Endothelial cell of umbilical vein (primary cell): ENCODE measurements around the gene HMX2. TPM values are rescaled to one million over a fixed set of nuclear protein-coding genes. Genes with fewer than 3 reads are reported as not detected.
A peak's percentile ranks its signal among the peaks of the same experiment; 100 is the strongest.

ENCODE experiments used
- BruUV-seq: library from RNA; stranded (reverse); fragments of 400-500 nt; replicated peaks from 2 replicates; lab custom pipeline; 2021; lab: Mats Ljungman, UMichigan
- CTCF ChIA-PET: fragments of 300-600, 350-600 bp; sonication (Branson Sonifier 250); formaldehyde crosslinking; loops from one replicate; lab custom pipeline; 2021; ENCODE audit warnings: antibody characterized with exemption, inconsistent platforms; lab: Charles Lee
- POLR2A ChIA-PET: fragments of 300-600, 350-600 bp; sonication (Branson Sonifier 250); formaldehyde crosslinking; loops from one replicate; lab custom pipeline; 2021; ENCODE audit warnings: antibody characterized with exemption, inconsistent platforms; lab: Charles Lee
- DNase-seq: peaks from one replicate; pipeline ENCODE4 v3.0.0-alpha.2; 2011; ENCODE audit warnings: low read depth, low spot score
- FAIRE-seq: peaks from 2 replicates; lab custom pipeline; 2011; peaks lifted over from hg19 to GRCh38; lab: Jason Lieb, UNC
- H2AFZ ChIP-seq: 2 replicates; pipeline ENCODE4 v1.6.0; 2012; ENCODE audit warnings: low read depth, low read length, control low read depth, inconsistent platforms
- H3K27ac ChIP-seq: 2 replicates; pipeline ENCODE4 v1.5.1; 2011; ENCODE audit warnings: low read depth, mild to moderate bottlenecking, control low read depth, low read length, moderate library complexity; ENCODE audit not compliant: insufficient read depth
- H3K27me3 ChIP-seq, 2 experiments: 2 replicates each; pipeline versions ENCODE4 v1.6.0 to v1.6.1; 2011; ENCODE audit warnings: low read length in 2 of 2, mixed read lengths in 1 of 2; ENCODE audit not compliant: control insufficient read depth in 2 of 2, insufficient read depth in 2 of 2
- H3K36me3 ChIP-seq, 2 experiments: 2 replicates in 1 of 2; 3 replicates in 1 of 2; pipeline ENCODE4 v1.5.1; 2011; ENCODE audit warnings: low read length in 2 of 2, mild to moderate bottlenecking in 1 of 2, moderate library complexity in 1 of 2; ENCODE audit not compliant: control insufficient read depth in 2 of 2, insufficient read depth in 2 of 2; ENCODE audit errors: extremely low read depth in 1 of 2
- H3K4me1 ChIP-seq: 3 replicates; pipeline ENCODE4 v1.5.1; 2011; ENCODE audit warnings: mild to moderate bottlenecking, low read length; ENCODE audit not compliant: control insufficient read depth, insufficient read depth; ENCODE audit errors: extremely low read depth
- H3K4me2 ChIP-seq: 2 replicates; pipeline ENCODE4 v1.6.1; 2011; ENCODE audit warnings: low read length, control low read depth, mixed read lengths; ENCODE audit not compliant: insufficient read depth
- H3K4me3 ChIP-seq, 3 experiments: fragments of 200-600 bp in 1 of 3; sonication (generic), shearing (Covaris generic) in 1 of 3; replicated peaks in 1 of 3; 2 replicates each; pipeline ENCODE4 v1.5.1; 2011 to 2016; ENCODE audit warnings: control low read depth in 3 of 3, low read length in 3 of 3, mild to moderate bottlenecking in 2 of 3, inconsistent platforms in 1 of 3, low read depth in 1 of 3, moderate library complexity in 1 of 3; ENCODE audit not compliant: insufficient read depth in 1 of 3
- H3K79me2 ChIP-seq: 2 replicates; pipeline ENCODE4 v1.6.0; 2012; ENCODE audit warnings: low read length, inconsistent platforms; ENCODE audit not compliant: control insufficient read depth, insufficient read depth
- H3K9ac ChIP-seq: replicated peaks from 2 replicates; pipeline ENCODE3; 2011; ENCODE audit warnings: low read length, control low read depth; ENCODE audit not compliant: insufficient read depth; ENCODE audit errors: extremely low read depth
- H3K9me1 ChIP-seq: replicated peaks from 3 replicates; pipeline ENCODE4 v1.6.0; 2011; ENCODE audit warnings: mild to moderate bottlenecking, low read length; ENCODE audit not compliant: control insufficient read depth, insufficient read depth; ENCODE audit errors: extremely low read depth
- H3K9me3 ChIP-seq: replicated peaks from 2 replicates; pipeline ENCODE4 v1.5.1; 2012; ENCODE audit warnings: low read length, inconsistent platforms; ENCODE audit not compliant: control insufficient read depth, insufficient read depth
- H4K20me1 ChIP-seq: replicated peaks from 2 replicates; pipeline ENCODE3; 2011; ENCODE audit warnings: mild to moderate bottlenecking, low read length; ENCODE audit not compliant: control insufficient read depth, insufficient read depth; ENCODE audit errors: extremely low read depth
- EZH2 ChIP-seq: IDR thresholded peaks from 2 replicates; pipeline ENCODE4 v1.6.1; 2012; ENCODE audit warnings: borderline replicate concordance, low read depth, mild to moderate bottlenecking, moderate library complexity, low read length, inconsistent platforms; ENCODE audit not compliant: severe bottlenecking
- FOS ChIP-seq: IDR thresholded peaks from 2 replicates; pipeline ENCODE4 v1.6.1; 2011; ENCODE audit warnings: mild to moderate bottlenecking, low read length, moderate library complexity, borderline replicate concordance; ENCODE audit not compliant: insufficient read depth
- GATA2 ChIP-seq: IDR thresholded peaks from 2 replicates; pipeline ENCODE4 v1.7.0; 2011; ENCODE audit warnings: low read depth, mild to moderate bottlenecking, moderate library complexity, mixed read lengths, low read length; ENCODE audit not compliant: insufficient read length, insufficient read depth
- JUN ChIP-seq: IDR thresholded peaks from 2 replicates; pipeline ENCODE4 v1.6.1; 2011; ENCODE audit warnings: borderline replicate concordance, low read depth; ENCODE audit not compliant: insufficient read length, insufficient read depth
- MYC ChIP-seq: IDR thresholded peaks from one replicate; pipeline ENCODE4 v1.6.1; 2011; ENCODE audit warnings: mild to moderate bottlenecking, low read depth, low read length
- POLR2A ChIP-seq: IDR thresholded peaks from 2 replicates; pipeline ENCODE4 v1.6.1; 2012; ENCODE audit warnings: low read depth, mild to moderate bottlenecking, control low read depth, low read length
- POLR2AphosphoS5 ChIP-seq: IDR thresholded peaks from 2 replicates; pipeline ENCODE4 v1.6.1; 2012; ENCODE audit warnings: low read depth, mild to moderate bottlenecking, control low read depth, low read length, moderate library complexity; ENCODE audit not compliant: insufficient read depth
- dilution Hi-C: fragments of 300-500 bp; cut with MboI; formaldehyde crosslinking; loops from one replicate; pipeline ENCODE4 v1.15.0; 2019; ENCODE audit warnings: low sequenced_read_pairs; ENCODE audit not compliant: extremely low pct_ligation_motif_present
- intact Hi-C: fragments of 100-400 bp; cut with micrococcal nuclease; formaldehyde crosslinking; loops from one replicate; pipeline ENCODE4 v1.10.0; 2022
- polyA plus RNA-seq, 4 experiments: library from polyadenylated mRNA; depleted of rRNA in 3 of 4; stranded (reverse) in 3 of 4; unstranded in 1 of 4; fragments of >200 nt; gene quantifications; 2 replicates each; pipeline versions ENCODE4 v1.2.1 to v1.2.3, GENCODE V29; 2011 to 2012; ENCODE audit warnings: missing spikeins in 1 of 4
- total RNA-seq: library from RNA; stranded (reverse); gene quantifications from 2 replicates; pipeline ENCODE4 v1.2.3, GENCODE V29; 2021
- TF ChIP-seq, protein P1 (sequence below): IDR thresholded peaks from 2 replicates; pipeline ENCODE4 v1.6.1; 2011; ENCODE audit not compliant: insufficient read depth, insufficient read length
- TF ChIP-seq, protein P2 (sequence below), 2 donors: IDR thresholded peaks; 1 replicate in 1 of 2; 2 replicates in 1 of 2; pipeline ENCODE4 v1.5.1; 2011; ENCODE audit warnings: low read length in 2 of 2, mild to moderate bottlenecking in 2 of 2, moderate library complexity in 2 of 2, control low read depth in 1 of 2, inconsistent platforms in 1 of 2, low read depth in 1 of 2; ENCODE audit not compliant: insufficient read depth in 1 of 2; ENCODE audit errors: extremely low read depth in 1 of 2

The HMX2 gene
- total and polyA plus RNA-seq, 2 donors (not counting 3 experiments of a cell fraction or from before 2014, with no cell fraction given): not detected

DNA sequence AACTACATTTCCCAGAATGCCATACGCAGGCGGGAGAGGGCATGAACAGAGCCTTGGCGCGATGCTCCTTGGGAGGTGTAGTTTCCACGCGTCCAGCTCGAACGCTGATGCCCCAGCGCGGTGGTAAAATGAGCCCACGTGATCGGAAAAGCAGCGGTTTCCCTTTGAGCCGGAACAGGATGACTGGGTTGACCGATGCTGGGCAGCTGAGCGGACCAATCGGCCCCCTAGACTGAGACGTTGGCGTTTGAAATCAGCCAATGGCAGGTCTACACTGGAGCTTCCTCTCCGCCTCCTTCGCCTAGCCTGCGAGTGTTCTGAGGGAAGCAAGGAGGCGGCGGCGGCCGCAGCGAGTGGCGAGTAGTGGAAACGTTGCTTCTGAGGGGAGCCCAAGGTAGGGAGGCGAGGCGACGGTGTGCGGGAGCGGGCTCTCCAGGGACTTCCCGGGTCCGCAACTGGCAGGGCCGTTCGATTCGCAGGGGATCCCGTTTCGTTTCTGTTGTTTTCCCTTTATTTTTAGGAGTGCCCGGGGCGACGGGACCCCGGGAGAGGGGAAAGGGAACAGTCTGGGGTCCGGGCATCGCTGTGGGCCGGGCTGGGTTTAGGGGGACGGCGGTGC is 6.3 kb downstream of the HMX2 start, which contains the start of gene BUB3:
Gene BUB3, plus strand, starts transcription at position 311 of the 619 bp plus-strand sequence. CDS start 516 bp downstream, outside the sequence.
- peak; percentile 100 for DNase-seq
- Histone ChIP-seq H3K4me2 (peak within 1 kb of the TSS; percentile 97), H3K79me2 (peaks cover 50% of the 10 kb centered on the region), H3K4me1 (peaks cover 48% of the 10 kb centered on the region), H3K9ac (peak within 1 kb of the TSS; percentile 95), H3K9me1 (no peaks in the 10 kb centered on the region), H3K4me3 (peak within 1 kb of the TSS; percentile 61 to 92 (median 90)), H2AFZ (peak within 1 kb of the TSS; percentile 63), H3K27me3 (peaks cover 36 to 42% of the 10 kb centered on the region in 2 experiments), H3K9me3 (no peaks in the 10 kb centered on the region), H4K20me1 (peaks cover 7% of the 10 kb centered on the region), H3K27ac (peak within 1 kb of the TSS; percentile 81), H3K36me3 (peaks cover 5 to 6% of the 10 kb centered on the region in 2 experiments)
- TF ChIP-seq GATA2 (no peak), POLR2AphosphoS5 (peak; percentile 95), POLR2A (peak; percentile 91), EZH2 (no peak), MYC (no peak), JUN (no peak), FOS (no peak)
- TF ChIP-seq, protein P1, sequence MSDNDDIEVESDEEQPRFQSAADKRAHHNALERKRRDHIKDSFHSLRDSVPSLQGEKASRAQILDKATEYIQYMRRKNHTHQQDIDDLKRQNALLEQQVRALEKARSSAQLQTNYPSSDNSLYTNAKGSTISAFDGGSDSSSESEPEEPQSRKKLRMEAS: peak; percentile 97
- TF ChIP-seq, protein P2, sequence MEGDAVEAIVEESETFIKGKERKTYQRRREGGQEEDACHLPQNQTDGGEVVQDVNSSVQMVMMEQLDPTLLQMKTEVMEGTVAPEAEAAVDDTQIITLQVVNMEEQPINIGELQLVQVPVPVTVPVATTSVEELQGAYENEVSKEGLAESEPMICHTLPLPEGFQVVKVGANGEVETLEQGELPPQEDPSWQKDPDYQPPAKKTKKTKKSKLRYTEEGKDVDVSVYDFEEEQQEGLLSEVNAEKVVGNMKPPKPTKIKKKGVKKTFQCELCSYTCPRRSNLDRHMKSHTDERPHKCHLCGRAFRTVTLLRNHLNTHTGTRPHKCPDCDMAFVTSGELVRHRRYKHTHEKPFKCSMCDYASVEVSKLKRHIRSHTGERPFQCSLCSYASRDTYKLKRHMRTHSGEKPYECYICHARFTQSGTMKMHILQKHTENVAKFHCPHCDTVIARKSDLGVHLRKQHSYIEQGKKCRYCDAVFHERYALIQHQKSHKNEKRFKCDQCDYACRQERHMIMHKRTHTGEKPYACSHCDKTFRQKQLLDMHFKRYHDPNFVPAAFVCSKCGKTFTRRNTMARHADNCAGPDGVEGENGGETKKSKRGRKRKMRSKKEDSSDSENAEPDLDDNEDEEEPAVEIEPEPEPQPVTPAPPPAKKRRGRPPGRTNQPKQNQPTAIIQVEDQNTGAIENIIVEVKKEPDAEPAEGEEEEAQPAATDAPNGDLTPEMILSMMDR (IDR thresholded peaks at IDR 0.05; ENCODE audit: extremely low read depth in 1 of 2, insufficient read depth in 1 of 2, low read depth in 1 of 2, low read length in 2 of 2): no peak
- CTCF ChIA-PET: interaction anchor here (0.6 to 1.3 kb wide), 6 partner anchors 9 to 649 kb away, joined by 4 to 11 read pairs (median 6); no protein-coding TSS in a partner anchor
- POLR2A ChIA-PET: interaction anchor here (0.6 to 0.9 kb wide), 2 partner anchors 146 to 685 kb away, joined by 3 to 4 read pairs; partner anchors contain the start of genes ACADSB and IKZF5
- FAIRE-seq: peak; percentile 98
- dilution Hi-C loops: no loop called here
- intact Hi-C loops: loop anchor here (1.0 to 10.0 kb wide), 7 partner anchors 21 to 1265 kb away; partner anchors contain the start of genes IKZF5 and PSTK
- BruUV-seq: TSS peak; percentile 63
